B cell (primary cell): ENCODE results near the gene NLGN1.

ENCODE experiments used
- CTCF ChIP-seq: fragments of 200-600 bp; IDR thresholded peaks from one replicate; pipeline ENCODE4 v1.8.0; 2022; ENCODE audit warnings: antibody characterized with exemption, mild to moderate bottlenecking
- EZH2 ChIP-seq: IDR thresholded peaks from 2 replicates; pipeline ENCODE4 v1.6.1; 2012; ENCODE audit warnings: borderline replicate concordance, low read depth, mild to moderate bottlenecking, moderate library complexity, low read length; ENCODE audit not compliant: insufficient read depth, poor library complexity, severe bottlenecking

- TF ChIP-seq CTCF (no peak), EZH2 (no peak)
Measured at GRCh38 chr3:174051191-174051590, 653.6 kb downstream of the NLGN1 start.
